ENCODE measurements around the gene TANGO6.

Gene TANGO6

GRCh38 chr16:69039333-69039941, 196.1 kb downstream of the TANGO6 start:
- peaks cover 18% of the 10 kb centered on the region for H3K4me1 ChIP-seq (ENCODE audit: insufficient read depth, poor library complexity, severe bottlenecking)
- DNase-seq (ENCODE audit: low spot score) (no peak), ATAC-seq (ENCODE audit: low read depth) (peak; percentile 29; the same call in 1 of the 3 replicates)
- H3K27ac ChIP-seq (ENCODE audit: poor library complexity, severe bottlenecking), result peak overlapping the region; percentile 88
- H3K27me3 ChIP-seq (ENCODE audit: insufficient read depth, poor library complexity, severe bottlenecking), result no peaks in the 10 kb centered on the region
- peaks cover 12% of the 10 kb centered on the region for H3K36me3 ChIP-seq (ENCODE audit: low read depth)
- no peak for TF ChIP-seq CTCF (IDR thresholded peaks at IDR 0.05; ENCODE audit: poor library complexity, severe bottlenecking)
- no peak overlapping the region for H3K4me3 ChIP-seq (ENCODE audit: severe bottlenecking)
- peaks cover 3% of the 10 kb centered on the region for H3K9me3 ChIP-seq (ENCODE audit: severe bottlenecking)

DNA sequence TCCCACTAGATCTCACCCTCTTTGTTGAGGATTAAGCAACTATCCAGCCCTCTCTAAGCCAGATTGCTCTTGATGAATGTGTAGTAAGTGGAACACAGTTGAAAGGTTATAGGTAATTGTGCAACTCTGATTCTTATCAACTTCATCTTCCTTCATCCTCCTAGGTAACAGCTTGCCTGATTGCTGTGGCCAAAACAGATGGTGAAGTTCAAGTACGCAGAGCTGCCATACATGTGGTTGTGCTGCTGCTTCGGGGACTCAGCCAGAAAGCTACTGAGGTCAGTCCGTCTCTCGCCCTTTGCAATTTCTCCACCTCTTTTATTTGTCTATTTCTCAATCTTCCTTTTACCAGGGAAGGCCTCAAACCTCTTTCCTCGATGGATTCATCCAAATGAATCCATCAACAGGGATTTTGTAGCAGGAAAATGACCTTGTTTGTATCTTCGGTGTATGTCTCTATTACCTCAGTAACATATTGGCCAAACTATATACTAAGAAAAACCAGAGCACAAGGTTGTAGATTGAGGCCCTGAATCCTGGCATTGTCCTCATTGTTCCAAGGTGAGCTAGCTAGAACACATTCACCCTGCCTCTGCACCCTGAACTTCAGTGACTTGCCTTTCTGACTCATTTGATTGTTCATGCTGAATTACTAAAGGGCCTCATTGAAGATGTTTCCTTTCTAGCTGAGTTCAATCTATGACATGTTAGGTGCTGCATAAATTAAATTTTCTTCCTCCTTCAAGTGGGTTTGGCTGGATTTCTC, 197.0 kb downstream of the TANGO6 start:
- peak; percentile 91 for ATAC-seq (ENCODE audit: low read depth)
- Histone ChIP-seq H3K27ac (ENCODE audit: poor library complexity, severe bottlenecking) (peak overlapping the region; percentile 88), H3K4me1 (ENCODE audit: insufficient read depth, poor library complexity, severe bottlenecking) (peaks cover 18% of the 10 kb centered on the region), H3K4me3 (ENCODE audit: severe bottlenecking) (no peak overlapping the region), H3K27me3 (ENCODE audit: insufficient read depth, poor library complexity, severe bottlenecking) (no peaks in the 10 kb centered on the region), H3K36me3 (ENCODE audit: low read depth) (peaks cover 12% of the 10 kb centered on the region), H3K9me3 (ENCODE audit: severe bottlenecking) (peaks cover 3% of the 10 kb centered on the region)
- no peak for TF ChIP-seq CTCF (IDR thresholded peaks at IDR 0.05; ENCODE audit: poor library complexity, severe bottlenecking)
- DNase-seq (ENCODE audit: low spot score), result no peak

- no peaks in the 10 kb centered on the region for H3K9me3 ChIP-seq (ENCODE audit: severe bottlenecking)
- H3K36me3 ChIP-seq (ENCODE audit: low read depth), result no peaks in the 10 kb centered on the region
- no peak overlapping the region for H3K4me3 ChIP-seq (ENCODE audit: severe bottlenecking)
- no peak for TF ChIP-seq CTCF (IDR thresholded peaks at IDR 0.05; ENCODE audit: poor library complexity, severe bottlenecking)
- DNase-seq (ENCODE audit: low spot score) (no peak), ATAC-seq (ENCODE audit: low read depth) (no peak)
- peaks cover 21% of the 10 kb centered on the region for H3K4me1 ChIP-seq (ENCODE audit: insufficient read depth, poor library complexity, severe bottlenecking)
- H3K27me3 ChIP-seq (ENCODE audit: insufficient read depth, poor library complexity, severe bottlenecking), result no peaks in the 10 kb centered on the region
- peak overlapping the region; percentile 32 for H3K27ac ChIP-seq (ENCODE audit: poor library complexity, severe bottlenecking)
Measured at GRCh38 chr16:69048328-69049120, 205.2 kb downstream of the TANGO6 start.

DNA sequence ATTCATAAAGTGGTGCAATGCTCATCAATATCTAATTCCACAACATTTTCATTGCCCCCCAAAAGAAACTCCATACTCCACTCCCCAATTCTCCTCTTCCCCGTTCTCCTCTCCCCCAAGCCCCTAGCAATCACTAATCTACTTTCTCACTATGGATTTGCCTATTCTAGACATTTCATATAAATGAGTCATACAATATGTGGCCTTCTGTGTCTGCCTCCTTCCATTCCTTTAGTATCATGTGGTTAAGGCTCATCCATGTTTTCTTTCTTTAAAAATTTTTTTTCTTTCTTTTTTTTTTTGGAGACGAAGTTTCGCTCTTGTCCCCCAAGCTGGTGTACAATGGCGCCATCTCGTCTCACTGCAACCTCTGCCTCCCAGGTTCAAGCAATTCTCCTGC, 205.8 kb downstream of the TANGO6 start:
- Histone ChIP-seq H3K4me3 (ENCODE audit: severe bottlenecking) (no peak overlapping the region), H3K36me3 (ENCODE audit: low read depth) (no peaks in the 10 kb centered on the region), H3K9me3 (ENCODE audit: severe bottlenecking) (no peaks in the 10 kb centered on the region), H3K4me1 (ENCODE audit: insufficient read depth, poor library complexity, severe bottlenecking) (peaks cover 21% of the 10 kb centered on the region), H3K27me3 (ENCODE audit: insufficient read depth, poor library complexity, severe bottlenecking) (no peaks in the 10 kb centered on the region), H3K27ac (ENCODE audit: poor library complexity, severe bottlenecking) (peak overlapping the region; percentile 32)
- DNase-seq (ENCODE audit: low spot score) (no peak), ATAC-seq (ENCODE audit: low read depth) (peak; percentile 86)
- TF ChIP-seq CTCF (IDR thresholded peaks at IDR 0.05; ENCODE audit: poor library complexity, severe bottlenecking), result no peak
